Cardiac fibroblast (primary cell): ENCODE results near the gene HLA-DRB1.

ENCODE experiments used
- DNase-seq, 2 donors: peaks; one replicate each; pipeline versions ENCODE4 v3.0.0 to v3.0.0-alpha.2; 2010; ENCODE audit warnings: low read depth in 2 of 2
- H3K4me3 ChIP-seq, 2 donors: replicated peaks in 1 of 2; 1 replicate in 1 of 2; 2 replicates in 1 of 2; pipeline ENCODE4 v1.5.1; 2011; ENCODE audit warnings: low read depth in 2 of 2, low read length in 2 of 2, mild to moderate bottlenecking in 2 of 2, moderate library complexity in 1 of 2
- TF ChIP-seq, protein P1 (sequence below): IDR thresholded peaks from one replicate; pipeline ENCODE4 v1.5.1; 2011; ENCODE audit warnings: low read depth, mild to moderate bottlenecking, low read length, inconsistent platforms

HLA-DRB1 gene

DNA sequence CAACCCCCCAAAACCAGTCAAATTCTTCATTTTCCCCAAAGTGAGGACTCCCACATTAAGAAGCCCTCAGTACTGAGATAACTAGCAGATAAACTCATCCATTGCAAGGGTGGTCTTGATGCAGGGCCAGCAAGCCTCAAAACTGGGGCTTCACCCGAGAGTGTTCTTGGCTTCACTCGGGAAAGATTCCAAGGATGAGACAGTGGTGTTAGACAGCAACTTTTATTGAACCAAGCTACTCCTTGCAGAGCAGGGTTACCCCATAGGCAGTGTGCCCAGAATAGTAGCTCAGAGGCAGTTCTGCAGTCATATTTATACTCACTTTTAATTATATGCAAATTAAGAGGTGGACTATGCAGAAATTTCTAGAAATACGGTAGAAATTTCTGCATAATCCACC is 31.7 kb upstream of the HLA-DRB1 start:
- no peak overlapping the region for H3K4me3 ChIP-seq
- DNase-seq, result no peak
- TF ChIP-seq, protein P1, sequence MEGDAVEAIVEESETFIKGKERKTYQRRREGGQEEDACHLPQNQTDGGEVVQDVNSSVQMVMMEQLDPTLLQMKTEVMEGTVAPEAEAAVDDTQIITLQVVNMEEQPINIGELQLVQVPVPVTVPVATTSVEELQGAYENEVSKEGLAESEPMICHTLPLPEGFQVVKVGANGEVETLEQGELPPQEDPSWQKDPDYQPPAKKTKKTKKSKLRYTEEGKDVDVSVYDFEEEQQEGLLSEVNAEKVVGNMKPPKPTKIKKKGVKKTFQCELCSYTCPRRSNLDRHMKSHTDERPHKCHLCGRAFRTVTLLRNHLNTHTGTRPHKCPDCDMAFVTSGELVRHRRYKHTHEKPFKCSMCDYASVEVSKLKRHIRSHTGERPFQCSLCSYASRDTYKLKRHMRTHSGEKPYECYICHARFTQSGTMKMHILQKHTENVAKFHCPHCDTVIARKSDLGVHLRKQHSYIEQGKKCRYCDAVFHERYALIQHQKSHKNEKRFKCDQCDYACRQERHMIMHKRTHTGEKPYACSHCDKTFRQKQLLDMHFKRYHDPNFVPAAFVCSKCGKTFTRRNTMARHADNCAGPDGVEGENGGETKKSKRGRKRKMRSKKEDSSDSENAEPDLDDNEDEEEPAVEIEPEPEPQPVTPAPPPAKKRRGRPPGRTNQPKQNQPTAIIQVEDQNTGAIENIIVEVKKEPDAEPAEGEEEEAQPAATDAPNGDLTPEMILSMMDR, result no peak

DNA sequence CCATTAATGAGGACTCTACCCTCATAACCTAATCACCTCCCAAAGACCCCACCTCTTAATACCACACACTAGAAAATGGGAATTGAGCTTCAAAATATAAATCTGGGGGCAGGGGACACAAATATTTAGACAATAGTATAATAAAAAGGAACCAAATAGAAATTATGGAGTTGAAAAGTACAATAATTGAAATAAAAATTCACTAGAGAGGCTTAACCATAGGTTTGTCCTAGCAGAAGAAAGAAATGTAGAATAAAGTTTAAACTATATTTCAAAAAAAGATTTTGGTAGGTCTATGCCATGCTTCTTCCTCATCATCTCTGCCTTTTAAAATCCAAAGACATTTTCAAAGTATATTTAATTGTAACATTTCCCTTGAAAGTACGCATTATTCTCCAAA is 28.1 kb upstream of the HLA-DRB1 start:
- no peak for DNase-seq
- no peak overlapping the region for H3K4me3 ChIP-seq
- TF ChIP-seq, protein P1, result no peak

DNA sequence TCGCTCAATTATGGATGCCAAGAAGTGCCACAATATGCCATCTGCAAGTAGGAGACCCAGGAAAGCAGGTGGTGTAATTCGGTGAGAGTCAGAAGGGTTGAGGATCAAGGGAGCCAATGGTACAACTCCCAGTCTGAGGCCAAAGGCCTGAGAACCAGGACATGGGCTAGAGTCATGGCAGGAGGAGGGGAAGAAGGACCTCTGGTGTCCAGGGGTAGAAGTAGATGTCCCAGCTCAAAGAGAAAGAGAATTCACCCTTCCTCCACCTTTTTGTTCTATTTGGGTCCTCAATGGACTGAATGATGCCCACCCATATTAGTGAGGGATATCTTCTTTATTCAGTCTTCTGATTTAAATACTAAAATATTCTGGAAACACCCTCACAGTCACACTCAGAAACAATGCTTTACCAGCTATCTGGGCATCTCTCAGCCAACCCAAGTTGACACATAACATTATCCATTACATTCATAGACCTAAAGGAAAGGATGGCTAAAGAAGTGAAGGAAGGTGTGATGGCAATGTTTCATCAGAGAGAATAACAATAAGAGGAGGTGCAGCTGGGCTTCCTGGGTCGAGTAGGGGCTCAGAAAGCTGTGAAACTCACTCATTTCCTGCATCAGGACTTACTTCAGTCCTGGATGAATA is 26.4 kb upstream of the HLA-DRB1 start:
- no peak for DNase-seq
- TF ChIP-seq, protein P1, result no peak

DNA sequence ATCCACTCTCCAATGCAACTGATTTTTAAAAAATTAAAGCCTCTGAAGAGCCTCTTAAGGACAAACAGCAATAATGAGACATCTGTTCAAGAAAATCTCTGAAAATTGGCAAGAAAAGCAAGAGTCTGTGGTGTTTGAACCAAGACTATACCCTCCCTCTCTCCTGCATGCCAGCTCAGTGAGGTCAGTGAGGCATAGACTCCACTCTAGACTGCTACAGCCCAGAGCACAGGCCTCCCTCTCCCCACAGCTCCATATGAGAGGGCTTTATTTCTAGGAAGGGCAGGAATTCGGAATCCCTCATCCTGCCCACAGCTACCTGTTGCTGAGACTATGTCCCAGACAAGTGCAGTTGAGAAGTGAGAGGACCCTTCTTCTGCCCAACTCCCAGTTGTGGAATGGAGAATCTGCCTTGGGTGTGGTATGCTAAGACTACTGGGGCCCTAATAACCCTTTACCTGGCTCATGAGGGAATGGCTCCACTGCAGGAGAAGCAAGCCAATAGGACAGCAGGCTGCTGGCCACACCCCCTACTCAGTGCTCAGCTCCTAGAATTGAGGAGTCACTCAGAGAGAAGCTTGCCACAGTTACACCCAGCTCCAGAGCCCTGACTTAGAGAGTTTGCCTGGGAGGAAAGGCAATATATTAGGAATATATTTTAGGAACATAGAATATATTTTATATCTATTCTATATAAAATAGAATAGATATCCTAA is 24.9 kb upstream of the HLA-DRB1 start:
- no peak for DNase-seq
- TF ChIP-seq, protein P1, result no peak
- H3K4me3 ChIP-seq, result no peak overlapping the region

More for the DNA sequence above, 26.4 kb upstream of the HLA-DRB1 start:
- no peak overlapping the region for H3K4me3 ChIP-seq

DNA sequence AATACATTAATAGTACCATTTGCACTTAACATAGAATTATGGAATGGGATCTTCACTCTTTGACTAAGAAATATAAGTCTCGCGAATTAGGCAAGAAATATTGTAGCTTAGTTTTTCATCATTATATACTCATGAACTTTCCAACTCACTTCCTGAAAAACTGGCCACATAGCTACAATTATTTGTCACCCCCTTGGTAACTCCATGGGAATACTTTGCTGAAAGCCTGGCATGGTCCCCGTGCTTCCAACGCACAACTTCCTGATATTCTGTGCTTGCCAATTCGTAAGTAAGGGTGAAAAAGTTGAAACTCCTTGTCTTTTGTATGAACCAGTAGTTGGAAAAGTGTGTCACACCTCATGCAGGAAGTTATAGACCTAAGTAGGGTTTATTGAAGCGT is 23.8 kb upstream of the HLA-DRB1 start:
- TF ChIP-seq, protein P1, result no peak
- H3K4me3 ChIP-seq, result no peak overlapping the region
- no peak for DNase-seq

DNA sequence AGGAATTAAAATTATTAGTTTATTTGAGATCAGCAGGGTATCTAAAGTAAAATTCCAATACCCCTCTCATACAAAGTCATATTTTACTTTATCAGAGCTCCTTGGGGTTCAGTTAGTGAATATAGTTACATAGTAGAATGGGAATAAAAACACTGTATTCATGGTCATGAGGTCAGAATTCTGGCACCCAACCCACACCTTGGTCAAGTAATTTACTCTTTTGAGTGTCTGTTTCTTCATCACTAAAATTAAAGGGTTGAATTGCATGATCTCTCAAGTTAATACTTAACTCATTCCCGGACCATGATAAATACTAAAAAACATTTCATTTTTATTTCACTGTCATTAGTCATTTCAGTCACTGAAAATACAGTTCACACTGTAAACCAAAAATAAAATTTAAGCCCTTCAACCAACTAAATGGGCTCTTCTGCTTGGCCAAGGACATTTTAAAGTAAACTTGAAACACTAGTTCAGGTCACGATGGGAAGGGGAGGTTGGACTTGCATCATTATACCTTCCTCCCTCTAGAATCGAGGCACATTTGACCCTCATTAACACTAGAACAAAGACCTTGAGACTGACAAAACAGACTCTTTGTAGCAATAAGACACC is 21.1 kb upstream of the HLA-DRB1 start:
- no peak overlapping the region for H3K4me3 ChIP-seq
- TF ChIP-seq, protein P1, result no peak
- DNase-seq, result no peak
